Naive thymus-derived CD8-positive, alpha-beta T cell (primary cell): ENCODE measurements around the gene CELA3A. TPM values are rescaled to one million over a fixed set of nuclear protein-coding genes. Genes with fewer than 3 reads are reported as not detected.
"Not testable (repeated sequence)": the region's sequence is repeated elsewhere in the genome, so short reads cannot be mapped to it uniquely, and the experiment has no call there.

Experiments used
- ATAC-seq, 2 donors: fragments of 150-1000 bp; cut with Tn5 transposase in 1 of 2; sonication (Bioruptor Pico), chemical (Tn5 transposase) in 1 of 2; 1 replicate in 1 of 2; 2 replicates in 1 of 2; pipeline ENCODE4 v1.10.0; 2021; ENCODE audit warnings: mild to moderate bottlenecking in 2 of 2, moderate library complexity in 2 of 2
- POLR2A ChIA-PET: fragments of 350-600 bp; sonication (Branson Sonifier 250); formaldehyde crosslinking; loops from one replicate; lab custom pipeline; 2021; ENCODE audit warnings: antibody characterized with exemption; lab: Charles Lee
- DNase-seq, 10 donors: peaks; one replicate each; pipeline versions ENCODE4 v3.0.0 to v3.0.0-alpha.2; 2020 to 2022
- H3K27ac Mint-ChIP-seq, 10 donors: one replicate each; pipeline ENCODE4 v1.8.0; 2020 to 2022; ENCODE audit warnings: mild to moderate bottlenecking in 10 of 10, mixed read lengths in 10 of 10, moderate library complexity in 4 of 10, inconsistent platforms in 1 of 10
- H3K27me3 Mint-ChIP-seq, 5 donors: one replicate each; pipeline ENCODE4 v1.8.0; 2021 to 2022; ENCODE audit warnings: mixed read lengths in 5 of 5
- H3K36me3 Mint-ChIP-seq, 3 donors: one replicate each; pipeline ENCODE4 v1.8.0; 2020 to 2022; ENCODE audit warnings: mixed read lengths in 3 of 3, mild to moderate bottlenecking in 2 of 3, inconsistent platforms in 1 of 3
- H3K4me1 Mint-ChIP-seq, 4 donors: one replicate each; pipeline ENCODE4 v1.8.0; 2021 to 2022; ENCODE audit warnings: mixed read lengths in 4 of 4
- H3K4me3 Mint-ChIP-seq, 10 donors: one replicate each; pipeline ENCODE4 v1.8.0; 2020 to 2022; ENCODE audit warnings: mild to moderate bottlenecking in 10 of 10, mixed read lengths in 10 of 10, moderate library complexity in 6 of 10, inconsistent platforms in 1 of 10
- H3K9me3 Mint-ChIP-seq, 9 donors: one replicate each; pipeline ENCODE4 v1.8.0; 2020 to 2022; ENCODE audit warnings: mixed read lengths in 9 of 9, mild to moderate bottlenecking in 3 of 9, inconsistent platforms in 1 of 9, moderate library complexity in 1 of 9
- polyA plus RNA-seq, 3 donors: library from polyadenylated mRNA; unstranded; fragments of 300-500 nt; fragmentation: Illumina TruSeq; gene quantifications; one replicate each; pipeline ENCODE4 v1.2.3, GENCODE V29; 2021
- total RNA-seq, 8 experiments: library from RNA in 2 of 8; stranded (reverse) in 2 of 8; gene quantifications; one replicate each; pipeline ENCODE4 v1.2.3 and lab custom pipeline; 2021 to 2026

Gene CELA3A
- total and polyA plus RNA-seq, 5 experiments from 2014 or later: not detected

- peak overlapping the region in 2 of 10 donors; percentile 2 to 12 for H3K4me3 Mint-ChIP-seq
These were observed 29.0 kb downstream of the CELA3A start for GRCh38 chr1:22030473-22030872.

DNA sequence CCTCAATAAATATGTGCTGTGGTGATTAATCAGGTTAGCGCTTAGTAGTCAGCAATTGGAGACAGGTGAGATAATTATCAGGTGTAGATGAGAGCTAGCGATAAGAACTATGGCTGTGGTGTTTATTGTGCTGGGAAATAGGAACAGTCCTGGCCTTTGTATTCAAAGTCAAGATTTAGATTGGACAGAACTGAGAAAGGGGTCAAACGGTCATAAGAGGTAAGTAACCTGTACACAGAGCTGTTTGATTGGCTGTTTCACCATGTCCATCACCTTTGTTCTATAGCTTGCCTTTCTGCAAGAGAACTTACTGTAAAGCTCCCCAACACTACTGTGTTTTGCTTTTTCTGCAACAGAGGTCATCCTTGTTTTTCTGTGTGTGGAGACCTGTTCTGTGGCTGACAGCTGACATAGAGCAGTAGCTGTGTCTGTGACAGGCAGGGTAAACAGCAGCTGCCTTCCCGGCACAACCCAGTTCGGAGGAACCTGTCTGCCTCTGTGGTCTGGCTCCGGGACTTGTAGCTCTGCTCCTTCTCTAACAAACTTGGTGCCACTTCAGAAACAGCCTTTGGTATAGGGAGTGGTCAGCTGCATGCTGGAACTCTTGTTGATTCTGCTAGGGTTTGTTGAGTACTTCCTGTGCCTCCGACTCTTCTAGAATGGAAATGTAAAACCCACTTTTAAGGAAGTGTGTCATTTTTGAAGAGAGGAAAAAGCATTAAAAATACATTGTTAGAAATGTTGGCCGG is 29.9 kb downstream of the CELA3A start:
- DNase-seq: peak in 5 of 10 donors; percentile 32 to 65 (median 38)
- Mint-ChIP-seq H3K27ac (peak overlapping the region; percentile 75 to 96 (median 92)), H3K36me3 (peaks cover 0 to 9% (median 3%) of the 10 kb centered on the region in 3 donors), H3K9me3 (no peaks in the 10 kb centered on the region), H3K27me3 (no peaks in the 10 kb centered on the region), H3K4me1 (peaks cover 15 to 67% (median 48%) of the 10 kb centered on the region in 4 donors), H3K4me3 (peak overlapping the region; percentile 8 to 82 (median 72))
- peak; percentile 90 to 92 for ATAC-seq
- POLR2A ChIA-PET: interaction anchor here (0.9 to 13.0 kb wide), 5 partner anchors 5 to 59 kb away, joined by 3 to 381 read pairs (median 4); partner anchors contain the start of gene CDC42

More at GRCh38 chr1:22030473-22030872, 29.0 kb downstream of the CELA3A start:
- DNase-seq: no peak
- Mint-ChIP-seq H3K36me3 (peaks cover 0 to 9% (median 3%) of the 10 kb centered on the region in 3 donors), H3K27ac (peak overlapping the region; percentile 9 to 95 (median 72)), H3K27me3 (no peaks in the 10 kb centered on the region), H3K4me1 (peaks cover 19 to 73% (median 56%) of the 10 kb centered on the region in 4 donors), H3K9me3 (no peaks in the 10 kb centered on the region)
- ATAC-seq: no peak
- POLR2A ChIA-PET: interaction anchor here (0.9 to 13.0 kb wide), 4 partner anchors 6 to 70 kb away, joined by 3 to 381 read pairs (median 134); partner anchors contain the start of gene CDC42

- DNase-seq, H3K27me3 Mint-ChIP-seq, H3K9me3 Mint-ChIP-seq, ATAC-seq, H3K4me3 Mint-ChIP-seq, H3K36me3 Mint-ChIP-seq: not testable (repeated sequence)
- POLR2A ChIA-PET: interaction anchor here (0.7 to 11.8 kb wide), 4 partner anchors 8 to 430 kb away, joined by 3 to 297 read pairs (median 133); partner anchors contain the start of gene CDC42
- Mint-ChIP-seq H3K27ac (peak overlapping the region in 1 of 10 donors; percentile 57), H3K4me1 (peaks cover 15 to 64% (median 52%) of the 10 kb centered on the region in 4 donors)
These were observed 33.4 kb downstream of the CELA3A start for GRCh38 chr1:22034834-22035233.

DNA sequence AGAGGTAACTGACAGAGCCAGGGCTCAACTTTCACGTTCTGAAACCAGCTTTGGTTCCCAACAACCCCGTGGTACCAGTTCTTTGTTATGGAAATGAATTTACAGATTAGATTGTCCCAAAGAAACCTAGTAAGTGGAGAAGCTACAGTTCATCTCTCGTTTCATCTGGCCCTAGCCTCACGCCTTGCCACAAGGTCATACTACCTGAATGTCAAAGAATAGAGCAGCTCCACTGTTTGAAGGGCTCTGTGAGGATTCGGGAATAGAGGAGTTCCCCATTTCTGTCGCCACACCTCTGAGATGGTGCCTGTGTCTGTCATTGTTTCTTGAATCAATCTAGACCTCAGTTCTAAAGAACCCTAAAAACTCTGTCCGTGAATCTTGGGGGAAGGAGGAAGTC is 36.1 kb downstream of the CELA3A start:
- H3K36me3 Mint-ChIP-seq: peaks cover 0 to 4% (median 0%) of the 10 kb centered on the region in 3 donors
- POLR2A ChIA-PET: interaction anchor here (0.5 to 11.8 kb wide), 4 partner anchors 11 to 249 kb away, joined by 3 to 297 read pairs (median 133); partner anchors contain the start of gene CDC42
- H3K27me3 Mint-ChIP-seq: no peaks in the 10 kb centered on the region
- no peaks in the 10 kb centered on the region for H3K9me3 Mint-ChIP-seq
- DNase-seq: no peak
- no peak for ATAC-seq
- peak overlapping the region; percentile 89 to 100 (median 96) for H3K27ac Mint-ChIP-seq
- H3K4me3 Mint-ChIP-seq: peak overlapping the region in 4 of 10 donors; percentile 16 to 86 (median 50)
- peaks cover 15 to 64% (median 48%) of the 10 kb centered on the region in 4 donors for H3K4me1 Mint-ChIP-seq

DNA sequence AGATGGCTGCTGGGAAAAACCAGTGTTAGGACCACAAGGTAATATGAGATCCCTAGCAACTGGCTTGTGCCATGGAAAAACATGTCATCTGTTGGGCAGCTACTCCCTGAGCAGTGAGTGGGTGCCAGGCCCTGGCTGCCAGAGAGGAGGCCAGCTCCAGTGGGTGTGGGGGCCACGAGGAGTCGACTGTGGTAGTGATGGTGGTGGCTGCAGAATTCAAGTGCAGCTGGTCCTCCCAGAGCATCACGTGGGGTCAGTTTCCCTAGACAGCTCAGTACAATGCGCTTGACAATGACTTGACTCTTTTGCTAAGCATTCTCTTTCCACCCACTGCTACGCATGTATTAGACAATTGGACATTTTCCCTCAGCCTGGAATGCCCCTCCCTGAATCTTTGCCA is 36.6 kb downstream of the CELA3A start:
- Mint-ChIP-seq H3K4me3 (peak overlapping the region in 8 of 10 donors; percentile 27 to 86 (median 70)), H3K9me3 (no peaks in the 10 kb centered on the region), H3K27ac (peak overlapping the region; percentile 92 to 100 (median 96)), H3K27me3 (no peaks in the 10 kb centered on the region), H3K4me1 (peaks cover 19 to 65% (median 51%) of the 10 kb centered on the region in 4 donors), H3K36me3 (no peaks in the 10 kb centered on the region)
- POLR2A ChIA-PET: interaction anchor here (0.5 to 11.8 kb wide), 7 partner anchors 11 to 255 kb away, joined by 3 to 297 read pairs (median 5); partner anchors contain the start of genes CDC42 and USP48
- no peak for DNase-seq
- ATAC-seq: no peak

- Mint-ChIP-seq H3K4me3 (peak overlapping the region; percentile 68 to 86 (median 78)), H3K4me1 (peaks cover 25 to 69% (median 61%) of the 10 kb centered on the region in 4 donors), H3K9me3 (no peaks in the 10 kb centered on the region), H3K36me3 (no peaks in the 10 kb centered on the region), H3K27me3 (no peaks in the 10 kb centered on the region), H3K27ac (peak overlapping the region; percentile 92 to 100 (median 99))
- peak; percentile 72 to 98 (median 93) for DNase-seq
- POLR2A ChIA-PET: interaction anchor here (0.7 to 11.8 kb wide), 9 partner anchors 13 to 257 kb away, joined by 3 to 297 read pairs (median 5); partner anchors contain the start of genes CDC42 and USP48
- ATAC-seq: peak; percentile 91 to 93
These were observed 38.3 kb downstream of the CELA3A start for GRCh38 chr1:22039594-22040285.

- POLR2A ChIA-PET: interaction anchor here (1.0 to 11.8 kb wide), 8 partner anchors 13 to 257 kb away, joined by 3 to 297 read pairs (median 5); partner anchors contain the start of genes CDC42 and USP48
- DNase-seq (no peak), ATAC-seq (no peak)
- H3K27ac Mint-ChIP-seq: peak overlapping the region; percentile 92 to 100 (median 99)
- peaks cover 31 to 72% (median 66%) of the 10 kb centered on the region in 4 donors for H3K4me1 Mint-ChIP-seq
- no peaks in the 10 kb centered on the region for H3K27me3 Mint-ChIP-seq
- peak overlapping the region; percentile 68 to 86 (median 78) for H3K4me3 Mint-ChIP-seq
- peaks cover 0 to 2% (median under 1%) of the 10 kb centered on the region in 3 donors for H3K36me3 Mint-ChIP-seq
- H3K9me3 Mint-ChIP-seq: peaks cover 0 to 4% (median 1%) of the 10 kb centered on the region in 9 donors
These were observed 38.8 kb downstream of the CELA3A start for GRCh38 chr1:22040286-22040623.

- Mint-ChIP-seq H3K9me3 (peaks cover 0 to 10% (median 4%) of the 10 kb centered on the region in 9 donors), H3K27me3 (no peaks in the 10 kb centered on the region), H3K4me1 (peaks cover 33 to 77% (median 69%) of the 10 kb centered on the region in 4 donors), H3K27ac (peak overlapping the region; percentile 92 to 100 (median 96)), H3K36me3 (peaks cover 0 to 5% (median 3%) of the 10 kb centered on the region in 3 donors), H3K4me3 (peak overlapping the region in 8 of 10 donors; percentile 2 to 77 (median 60))
- ATAC-seq (no peak), DNase-seq (no peak)
- POLR2A ChIA-PET: interaction anchor here (2.3 to 11.8 kb wide), 2 partner anchors 12 to 17 kb away, joined by 18 to 297 read pairs; partner anchors contain the start of gene CDC42
These were observed 40.0 kb downstream of the CELA3A start for GRCh38 chr1:22041505-22041904.

DNA sequence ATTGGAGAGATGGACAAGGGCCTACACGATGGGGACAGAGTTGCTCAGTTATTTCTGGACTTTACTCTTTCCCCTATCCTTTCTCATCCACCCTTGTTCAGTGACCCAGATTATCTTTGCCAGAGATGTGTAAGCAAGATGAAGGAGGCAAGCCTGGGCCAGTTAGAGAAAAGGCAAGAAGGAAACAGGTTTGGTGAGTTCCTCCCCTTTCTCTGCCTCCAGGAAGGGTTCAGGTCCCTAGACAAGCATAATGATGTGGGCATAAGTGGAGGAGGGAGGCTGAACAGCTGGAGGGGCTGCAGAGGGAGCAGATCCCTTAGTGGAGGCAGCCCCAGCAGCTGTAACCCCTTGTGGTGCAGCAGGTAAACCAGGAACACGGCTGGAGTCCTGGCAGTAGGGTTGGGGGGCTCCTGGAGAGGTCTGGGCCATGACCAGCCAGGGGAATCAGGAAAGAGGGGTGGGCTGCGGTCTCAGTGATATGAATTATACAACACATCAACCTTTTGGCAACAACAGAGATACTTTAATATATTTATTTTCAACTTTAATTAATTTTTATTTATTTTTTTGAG is 41.8 kb downstream of the CELA3A start:
- no peak for ATAC-seq
- Mint-ChIP-seq H3K4me3 (peak overlapping the region in 8 of 10 donors; percentile 8 to 38 (median 32)), H3K4me1 (peaks cover 33 to 70% (median 64%) of the 10 kb centered on the region in 4 donors), H3K36me3 (peaks cover 0 to 5% (median 3%) of the 10 kb centered on the region in 3 donors), H3K27me3 (no peaks in the 10 kb centered on the region), H3K27ac (peak overlapping the region; percentile 66 to 98 (median 86)), H3K9me3 (peaks cover 0 to 10% (median 4%) of the 10 kb centered on the region in 9 donors)
- POLR2A ChIA-PET: interaction anchor here (1.3 to 11.8 kb wide), 3 partner anchors 10 to 18 kb away, joined by 3 to 297 read pairs (median 18); partner anchors contain the start of gene CDC42
- DNase-seq: no peak

GRCh38 chr1:22044690-22045420 is 43.4 kb downstream of the CELA3A start:
- H3K27me3 Mint-ChIP-seq: no peaks in the 10 kb centered on the region
- peaks cover 39 to 69% (median 66%) of the 10 kb centered on the region in 4 donors for H3K4me1 Mint-ChIP-seq
- H3K4me3 Mint-ChIP-seq: peak overlapping the region in 4 of 10 donors; percentile 2 to 51 (median 16)
- ATAC-seq (no peak), DNase-seq (no peak)
- H3K36me3 Mint-ChIP-seq: peaks cover 0 to 5% (median 3%) of the 10 kb centered on the region in 3 donors
- H3K27ac Mint-ChIP-seq: peak overlapping the region; percentile 5 to 70 (median 40)
- peaks cover 0 to 10% (median 4%) of the 10 kb centered on the region in 9 donors for H3K9me3 Mint-ChIP-seq
- POLR2A ChIA-PET: interaction anchor here (0.6 to 11.8 kb wide), 4 partner anchors 9 to 758 kb away, joined by 3 to 297 read pairs (median 3); partner anchors contain the start of gene CDC42
